ENCODE results near the gene TTYH1. TPM values are rescaled to one million over a fixed set of nuclear protein-coding genes. Genes with fewer than 3 reads are reported as not detected.

The TTYH1 gene
- total and polyA plus RNA-seq, 2 of the 4 experiments (the other 2 are of a cell fraction) = not detected

DNA sequence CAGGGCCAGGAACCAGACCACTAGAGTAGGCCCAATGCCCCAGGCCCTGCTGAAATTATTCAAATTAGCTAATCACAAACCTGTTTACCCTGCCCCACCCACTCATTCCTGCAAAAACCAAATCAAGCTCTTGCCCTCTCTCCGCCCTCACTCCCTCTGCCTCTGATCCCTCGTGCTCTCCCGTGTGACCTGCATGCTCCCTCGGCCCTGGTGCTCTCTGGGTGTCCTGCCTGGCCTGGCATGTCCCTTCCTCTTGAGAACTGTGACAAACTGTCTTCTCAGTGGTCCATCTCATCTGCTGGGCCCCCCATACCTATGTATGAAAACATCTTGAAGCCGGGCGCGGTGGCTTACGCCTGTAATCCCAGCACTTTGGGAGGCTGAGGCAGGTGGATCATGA lies 12.2 kb upstream of the TTYH1 start:
- Histone ChIP-seq H3K4me1 (ENCODE audit: control insufficient read depth, insufficient read depth, low read length) (no peaks in the 10 kb centered on the region), H3K4me3 (ENCODE audit: insufficient read depth, low read depth, low read length) (no peak overlapping the region), H4K20me1 (ENCODE audit: insufficient read depth, low read length) (no peaks in the 10 kb centered on the region), H4K91ac (ENCODE audit: insufficient read depth, low read depth, low read length) (no peak overlapping the region), H3K9ac (ENCODE audit: low read depth, low read length) (no peak overlapping the region), H2BK20ac (ENCODE audit: low read depth, low read length) (no peak overlapping the region), H2AK5ac (ENCODE audit: low read depth, low read length) (no peak overlapping the region), H2AK9ac (replicated peaks; ENCODE audit: low read depth, low read length, poor library complexity) (no peak overlapping the region), H2AFZ (replicated peaks; ENCODE audit: low read length, poor library complexity) (no peak overlapping the region), H3K14ac (replicated peaks; ENCODE audit: low read depth, low read length) (no peak overlapping the region), H3K23ac (ENCODE audit: low read depth, low read length) (no peak overlapping the region), H3K18ac (ENCODE audit: low read depth, low read length) (no peak overlapping the region), H3K36me3 (ENCODE audit: control insufficient read depth, insufficient read depth, low read length) (no peaks in the 10 kb centered on the region), H3K27ac (ENCODE audit: insufficient read depth, low read length) (no peak overlapping the region), H2BK120ac (ENCODE audit: low read depth, low read length) (no peak overlapping the region), H3K9me1 (ENCODE audit: insufficient read depth, low read length) (no peaks in the 10 kb centered on the region), H4K8ac (ENCODE audit: low read depth in 2 of 2, low read length in 2 of 2) (no peak overlapping the region), H3K56ac (ENCODE audit: extremely low read depth, insufficient read depth, low read length) (no peak overlapping the region), H3K79me1 (ENCODE audit: low read depth in 1 of 2, low read length in 2 of 2) (no peaks in the 10 kb centered on the region), H3K9me3 (ENCODE audit: control insufficient read depth, insufficient read depth, low read length) (peaks cover 7% of the 10 kb centered on the region), H3K4ac (ENCODE audit: low read depth, low read length) (no peak overlapping the region), H3K27me3 (ENCODE audit: control insufficient read depth, insufficient read depth, low read length) (no peaks in the 10 kb centered on the region), H2BK15ac (ENCODE audit: low read depth, low read length) (no peak overlapping the region), H2BK5ac (ENCODE audit: low read depth, low read length, poor library complexity, severe bottlenecking) (no peak overlapping the region), H3K4me2 (ENCODE audit: low read depth, low read length) (no peak overlapping the region), H4K5ac (ENCODE audit: low read depth, low read length) (no peak overlapping the region)
- 49% methylated on average over 4 of the region's 8 CpGs; no CpG with 5 or more reads in 1 of the 2 experiments for WGBS, 2 experiments (ENCODE audit: extremely low coverage in 2 of 2, insufficient read length in 1 of 2)
- in situ Hi-C loops (cut with MboI; ENCODE audit: low sequenced_read_pairs) = no loop called here
- ATAC-seq (ENCODE audit: low read depth) = no peak
- DNase-seq = no peak
- no peak for TF ChIP-seq RCOR1 (IDR thresholded peaks at IDR 0.05; ENCODE audit: insufficient replicate concordance, low read length)
- TF ChIP-seq FOS (IDR thresholded peaks at IDR 0.05; ENCODE audit: low read depth, low read length) = no peak
- TF ChIP-seq, protein P1, sequence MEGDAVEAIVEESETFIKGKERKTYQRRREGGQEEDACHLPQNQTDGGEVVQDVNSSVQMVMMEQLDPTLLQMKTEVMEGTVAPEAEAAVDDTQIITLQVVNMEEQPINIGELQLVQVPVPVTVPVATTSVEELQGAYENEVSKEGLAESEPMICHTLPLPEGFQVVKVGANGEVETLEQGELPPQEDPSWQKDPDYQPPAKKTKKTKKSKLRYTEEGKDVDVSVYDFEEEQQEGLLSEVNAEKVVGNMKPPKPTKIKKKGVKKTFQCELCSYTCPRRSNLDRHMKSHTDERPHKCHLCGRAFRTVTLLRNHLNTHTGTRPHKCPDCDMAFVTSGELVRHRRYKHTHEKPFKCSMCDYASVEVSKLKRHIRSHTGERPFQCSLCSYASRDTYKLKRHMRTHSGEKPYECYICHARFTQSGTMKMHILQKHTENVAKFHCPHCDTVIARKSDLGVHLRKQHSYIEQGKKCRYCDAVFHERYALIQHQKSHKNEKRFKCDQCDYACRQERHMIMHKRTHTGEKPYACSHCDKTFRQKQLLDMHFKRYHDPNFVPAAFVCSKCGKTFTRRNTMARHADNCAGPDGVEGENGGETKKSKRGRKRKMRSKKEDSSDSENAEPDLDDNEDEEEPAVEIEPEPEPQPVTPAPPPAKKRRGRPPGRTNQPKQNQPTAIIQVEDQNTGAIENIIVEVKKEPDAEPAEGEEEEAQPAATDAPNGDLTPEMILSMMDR (conservative IDR thresholded peaks at IDR 0.05; ENCODE audit: low read depth, low read length) = no peak
- TF ChIP-seq, protein P2, sequence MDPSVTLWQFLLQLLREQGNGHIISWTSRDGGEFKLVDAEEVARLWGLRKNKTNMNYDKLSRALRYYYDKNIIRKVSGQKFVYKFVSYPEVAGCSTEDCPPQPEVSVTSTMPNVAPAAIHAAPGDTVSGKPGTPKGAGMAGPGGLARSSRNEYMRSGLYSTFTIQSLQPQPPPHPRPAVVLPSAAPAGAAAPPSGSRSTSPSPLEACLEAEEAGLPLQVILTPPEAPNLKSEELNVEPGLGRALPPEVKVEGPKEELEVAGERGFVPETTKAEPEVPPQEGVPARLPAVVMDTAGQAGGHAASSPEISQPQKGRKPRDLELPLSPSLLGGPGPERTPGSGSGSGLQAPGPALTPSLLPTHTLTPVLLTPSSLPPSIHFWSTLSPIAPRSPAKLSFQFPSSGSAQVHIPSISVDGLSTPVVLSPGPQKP (IDR thresholded peaks at IDR 0.05; ENCODE audit: borderline replicate concordance, low read depth, low read length) = no peak
- TF ChIP-seq SMC3 (IDR thresholded peaks at IDR 0.05; ENCODE audit: low read depth, low read length) = no peak
- TF ChIP-seq MAZ (IDR thresholded peaks at IDR 0.05; ENCODE audit: borderline replicate concordance, low read depth, low read length) = no peak
- TF ChIP-seq RFX5 (IDR thresholded peaks at IDR 0.05; ENCODE audit: low read depth, low read length) = no peak
- no peak for TF ChIP-seq MAFK (IDR thresholded peaks at IDR 0.05; ENCODE audit: low read depth, low read length)
- TF ChIP-seq MXI1 (IDR thresholded peaks at IDR 0.05; ENCODE audit: borderline replicate concordance, low read depth, low read length) = no peak
- TF ChIP-seq RAD21 (IDR thresholded peaks at IDR 0.05; ENCODE audit: low read length) = no peak
- no peak for TF ChIP-seq CEBPB (IDR thresholded peaks at IDR 0.05; ENCODE audit: low read depth, low read length)
- TF ChIP-seq POLR2A (IDR thresholded peaks at IDR 0.05; ENCODE audit: low read depth, low read length) = no peak
- ChIA-PET POLR2A (ENCODE audit: unreplicated experiment) (no interaction called here), CTCF (interaction anchor here (0.7 to 1.2 kb wide), 2 partner anchors 12 to 307 kb away, joined by 3 to 4 read pairs; no protein-coding TSS in a partner anchor)
- no TSS peak for BruUV-seq (replicated peaks)
- dilution Hi-C loops (cut with HindIII; ENCODE audit: low sequenced_read_pairs, unreplicated experiment) = no loop called here
- intact Hi-C loops (cut with micrococcal nuclease) = no loop called here

All from IMR-90 (cell line).